Activated CD4-positive, alpha-beta T cell treated with anti-CD3 and anti-CD28 coated beads for 36 hours (primary cell): ENCODE data around the gene TPI1. TPM values are rescaled to one million over a fixed set of nuclear protein-coding genes. Genes with fewer than 3 reads are reported as not detected.
A peak's percentile ranks its signal among the peaks of the same experiment; 100 is the strongest.

ENCODE experiments used
- ATAC-seq: fragments of 200-7000 bp; cut with Tn5 transposase; one replicate; pipeline ENCODE4 v1.10.0; 2021; ENCODE audit warnings: mild to moderate bottlenecking, moderate library complexity
- CTCF ChIA-PET: fragments of 350-600 bp; sonication (Branson Sonifier 250); formaldehyde crosslinking; loops from one replicate; lab custom pipeline; 2021; ENCODE audit warnings: antibody characterized with exemption; lab: Charles Lee
- POLR2A ChIA-PET: fragments of 350-600 bp; sonication (Branson Sonifier 250); formaldehyde crosslinking; loops from one replicate; lab custom pipeline; 2021; ENCODE audit warnings: antibody characterized with exemption, inconsistent platforms; lab: Charles Lee
- DNase-seq: peaks from one replicate; pipeline ENCODE4 v3.0.0-alpha.2; 2020
- H3K27ac Mint-ChIP-seq: one replicate; pipeline ENCODE4 v1.8.0; 2021; ENCODE audit warnings: mixed read lengths
- H3K27me3 Mint-ChIP-seq: one replicate; pipeline ENCODE4 v1.8.0; 2021; ENCODE audit warnings: mixed read lengths
- H3K36me3 Mint-ChIP-seq: one replicate; pipeline ENCODE4 v1.8.0; 2021; ENCODE audit warnings: low read depth, mixed read lengths
- H3K4me1 Mint-ChIP-seq: one replicate; pipeline ENCODE4 v1.8.0; 2021; ENCODE audit warnings: mixed read lengths
- H3K4me3 Mint-ChIP-seq: one replicate; pipeline ENCODE4 v1.8.0; 2021; ENCODE audit warnings: mild to moderate bottlenecking, moderate library complexity, mixed read lengths
- H3K9me3 Mint-ChIP-seq: one replicate; pipeline ENCODE4 v1.8.0; 2021; ENCODE audit warnings: low read depth, mixed read lengths
- intact Hi-C, 2 experiments: fragments of 100-400 bp; cut with DNase I in 1 of 2; cut with micrococcal nuclease in 1 of 2; formaldehyde crosslinking; loops; one replicate each; pipeline versions ENCODE4 v1.14.2 to v1.15.1; 2022 to 2024; cut with DNase I, micrococcal nuclease
- total RNA-seq, 2 experiments: library from RNA; stranded (reverse); gene quantifications; one replicate each; pipeline ENCODE4 v1.2.3, GENCODE V29; 2021

Gene TPI1
- total RNA-seq, 2 experiments from 2014 or later, result 1,824 to 2,753 TPM

GRCh38 chr12:6824085-6824775 is 43.1 kb upstream of the TPI1 start:
- no peak overlapping the region for H3K4me3 Mint-ChIP-seq
- H3K27me3 Mint-ChIP-seq, result peaks cover 32% of the 10 kb centered on the region
- POLR2A ChIA-PET, result no interaction called here
- no peaks in the 10 kb centered on the region for H3K9me3 Mint-ChIP-seq
- DNase-seq (no peak), ATAC-seq (no peak)
- intact Hi-C loops, result no loop called here
- no peak overlapping the region for H3K27ac Mint-ChIP-seq
- H3K4me1 Mint-ChIP-seq, result peaks cover 34% of the 10 kb centered on the region
- H3K36me3 Mint-ChIP-seq, result peaks cover 8% of the 10 kb centered on the region
- CTCF ChIA-PET, result interaction anchor here (0.7 to 7.0 kb wide), 18 partner anchors 9 to 216 kb away, joined by 3 to 55 read pairs (median 4); partner anchors contain the start of genes COPS7A, MLF2, PTMS and TPI1

DNA sequence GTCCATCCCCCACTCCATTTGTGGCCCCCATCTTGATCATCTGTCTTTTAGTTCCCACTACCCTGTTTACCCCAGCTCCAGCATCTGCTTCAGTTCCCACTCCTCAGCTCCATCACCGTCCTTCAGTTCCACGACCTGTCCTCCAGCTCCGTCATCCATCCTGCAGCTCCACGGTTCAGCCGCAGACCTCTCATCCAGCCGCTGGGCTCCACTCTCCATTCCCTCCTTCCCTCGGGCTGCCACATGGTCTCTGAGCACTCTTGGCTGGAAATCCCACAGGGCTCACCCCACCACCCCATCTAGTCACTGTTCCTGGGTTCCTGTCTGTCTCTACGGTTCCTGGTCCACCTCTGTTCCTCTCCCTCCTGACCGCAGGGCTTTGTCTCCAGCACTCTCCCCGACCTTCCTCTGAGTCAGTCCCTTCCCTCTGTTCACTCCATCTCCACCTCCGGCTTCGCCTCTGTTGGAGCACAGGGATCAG is 42.4 kb upstream of the TPI1 start:
- Mint-ChIP-seq H3K9me3 (no peaks in the 10 kb centered on the region), H3K4me3 (no peak overlapping the region), H3K27ac (no peak overlapping the region), H3K27me3 (peaks cover 32% of the 10 kb centered on the region), H3K36me3 (peaks cover 3% of the 10 kb centered on the region), H3K4me1 (peaks cover 39% of the 10 kb centered on the region)
- ATAC-seq, result no peak
- intact Hi-C loops, result loop anchor here (1.0 to 5.0 kb wide), 7 partner anchors 33 to 218 kb away; partner anchors contain the start of genes MLF2 (in 2 of the 2), CHD4 (in 1 of the 2) and ZNF384 (in 1 of the 2)
- ChIA-PET POLR2A (no interaction called here), CTCF (interaction anchor here (0.6 to 7.0 kb wide), 22 partner anchors 9 to 216 kb away, joined by 3 to 55 read pairs (median 4); partner anchors contain the start of genes CDCA3, COPS7A, MLF2 and PTMS)
- no peak for DNase-seq

GRCh38 chr12:6825398-6826124 is 41.8 kb upstream of the TPI1 start:
- peak overlapping the region; percentile 16 for H3K27ac Mint-ChIP-seq
- peak; percentile 91 for DNase-seq
- H3K27me3 Mint-ChIP-seq, result peaks cover 32% of the 10 kb centered on the region
- no peak overlapping the region for H3K4me3 Mint-ChIP-seq
- H3K36me3 Mint-ChIP-seq, result peaks cover 1% of the 10 kb centered on the region
- peaks cover 36% of the 10 kb centered on the region for H3K4me1 Mint-ChIP-seq
- intact Hi-C loops, result loop anchor here (1.0 to 5.0 kb wide), 7 partner anchors 33 to 218 kb away; partner anchors contain the start of genes MLF2 (in 2 of the 2), CHD4 (in 1 of the 2) and ZNF384 (in 1 of the 2)
- ChIA-PET POLR2A (no interaction called here), CTCF (interaction anchor here (0.6 to 7.0 kb wide), 29 partner anchors 8 to 423 kb away, joined by 3 to 55 read pairs (median 4); partner anchors contain the start of genes CDCA3, COPS7A, MLF2 and NOP2)
- no peaks in the 10 kb centered on the region for H3K9me3 Mint-ChIP-seq
- ATAC-seq, result peak; percentile 64

DNA sequence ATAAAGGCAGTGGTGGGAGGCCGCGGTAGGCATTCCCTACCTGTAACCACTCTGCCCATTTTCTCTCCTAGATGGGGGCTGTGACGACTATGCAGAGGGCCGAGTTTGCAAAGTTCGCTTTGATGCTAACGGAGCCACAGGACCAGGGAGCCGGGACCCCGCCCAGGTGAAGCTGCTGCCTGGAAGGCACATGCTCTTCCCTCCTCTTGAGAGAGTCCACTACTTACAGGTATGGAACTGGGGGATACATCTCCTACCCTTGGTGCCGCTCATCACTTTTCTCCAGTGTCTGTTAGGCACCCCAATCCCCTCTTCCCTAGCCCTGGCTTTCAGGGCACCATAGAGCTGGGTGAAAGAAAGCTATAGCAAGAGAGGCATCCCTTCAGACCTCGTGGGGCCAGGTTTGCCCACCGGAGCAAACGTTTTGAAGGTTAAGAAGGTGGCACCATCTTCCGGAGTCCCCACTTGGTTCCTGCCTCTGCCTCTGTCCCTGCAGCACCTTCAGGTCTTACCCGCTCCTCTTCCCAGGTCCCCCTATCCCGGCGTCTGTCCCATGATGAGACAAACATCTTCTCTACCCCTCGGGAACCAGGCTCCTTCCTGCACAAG is 41.1 kb upstream of the TPI1 start:
- ATAC-seq (no peak), DNase-seq (no peak)
- peaks cover 35% of the 10 kb centered on the region for H3K27me3 Mint-ChIP-seq
- intact Hi-C loops, result loop anchor here in 1 of 2 experiments (5.0 kb wide), 2 partner anchors 34 to 219 kb away; partner anchors contain the start of gene CHD4
- H3K4me1 Mint-ChIP-seq, result peaks cover 30% of the 10 kb centered on the region
- no peak overlapping the region for H3K27ac Mint-ChIP-seq
- no peaks in the 10 kb centered on the region for H3K9me3 Mint-ChIP-seq
- ChIA-PET CTCF (interaction anchor here (0.6 to 7.0 kb wide), 14 partner anchors 7 to 258 kb away, joined by 3 to 55 read pairs (median 4); partner anchors contain the start of genes CDCA3, MLF2, NOP2 and SPSB2), POLR2A (no interaction called here)
- H3K36me3 Mint-ChIP-seq, result no peaks in the 10 kb centered on the region
- no peak overlapping the region for H3K4me3 Mint-ChIP-seq

GRCh38 chr12:6826734-6827436 is 40.4 kb upstream of the TPI1 start:
- peak; percentile 18 for DNase-seq
- Mint-ChIP-seq H3K9me3 (no peaks in the 10 kb centered on the region), H3K4me1 (peaks cover 27% of the 10 kb centered on the region), H3K36me3 (no peaks in the 10 kb centered on the region), H3K4me3 (peak overlapping the region; percentile 30), H3K27ac (no peak overlapping the region), H3K27me3 (peaks cover 33% of the 10 kb centered on the region)
- ChIA-PET CTCF (interaction anchor here (0.6 to 7.0 kb wide), 9 partner anchors 7 to 259 kb away, joined by 3 to 55 read pairs (median 4); partner anchors contain the start of genes CDCA3, MLF2, NOP2 and USP5), POLR2A (interaction anchor here (0.6 kb wide), 1 partner anchor 138 kb away, joined by 3 read pairs; the partner anchor contains the start of gene ZNF384)
- intact Hi-C loops, result loop anchor here in 1 of 2 experiments (5.0 kb wide), 2 partner anchors 35 to 220 kb away; partner anchors contain the start of gene CHD4
- ATAC-seq, result no peak

DNA sequence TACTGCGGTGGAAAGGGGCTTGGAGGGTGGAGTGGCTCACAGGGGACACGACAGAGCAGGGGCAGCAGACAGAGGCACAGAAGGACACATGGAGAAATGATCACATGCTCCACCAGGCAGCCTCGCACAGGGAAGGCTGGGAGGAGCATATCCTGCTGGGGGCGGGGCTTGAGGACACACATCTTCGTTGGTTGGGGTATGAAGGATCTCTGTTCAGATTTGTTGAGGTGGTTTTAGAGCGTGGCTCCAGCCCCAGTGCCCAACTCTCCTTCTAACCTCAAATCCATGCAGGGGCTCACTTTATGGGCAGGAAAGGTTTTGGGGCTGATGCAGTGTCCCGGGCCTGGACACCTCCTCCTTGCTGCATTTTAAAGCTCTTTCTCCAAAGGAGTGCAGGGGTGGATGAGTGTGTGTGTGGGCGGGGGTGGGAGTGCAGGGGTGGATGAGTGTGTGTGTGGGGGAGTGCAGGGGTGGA is 39.9 kb upstream of the TPI1 start:
- H3K36me3 Mint-ChIP-seq, result no peaks in the 10 kb centered on the region
- peak overlapping the region; percentile 30 for H3K4me3 Mint-ChIP-seq
- peaks cover 33% of the 10 kb centered on the region for H3K27me3 Mint-ChIP-seq
- ATAC-seq (peak; percentile 51), DNase-seq (peak; percentile 80)
- ChIA-PET POLR2A (interaction anchor here (0.7 kb wide), 1 partner anchor 38 kb away, joined by 4 read pairs; the partner anchor contains the start of gene CD4), CTCF (interaction anchor here (0.6 to 6.3 kb wide), 3 partner anchors 74 to 98 kb away, joined by 3 to 54 read pairs (median 3); partner anchors contain the start of gene MLF2)
- H3K9me3 Mint-ChIP-seq, result no peaks in the 10 kb centered on the region
- peaks cover 22% of the 10 kb centered on the region for H3K4me1 Mint-ChIP-seq
- H3K27ac Mint-ChIP-seq, result no peak overlapping the region
- intact Hi-C loops, result loop anchor here in 1 of 2 experiments (5.0 kb wide), 2 partner anchors 35 to 220 kb away; partner anchors contain the start of gene CHD4

- Mint-ChIP-seq H3K4me3 (peak within 1 kb of the TSS; percentile 77), H3K4me1 (peaks cover 22% of the 10 kb centered on the region), H3K27me3 (peaks cover 28% of the 10 kb centered on the region), H3K36me3 (no peaks in the 10 kb centered on the region), H3K9me3 (no peaks in the 10 kb centered on the region), H3K27ac (peak within 1 kb of the TSS; percentile 74)
- ChIA-PET POLR2A (interaction anchor here (0.7 kb wide), 1 partner anchor 39 kb away, joined by 4 read pairs; the partner anchor contains the start of gene CD4), CTCF (interaction anchor here (0.7 to 6.3 kb wide), 6 partner anchors 16 to 90 kb away, joined by 3 to 54 read pairs (median 3); partner anchors contain the start of genes CDCA3 and MLF2)
- peak; percentile 21 for ATAC-seq
- DNase-seq, result peak; percentile 49
- intact Hi-C loops, result loop anchor here in 1 of 2 experiments (5.0 kb wide), 2 partner anchors 36 to 221 kb away; partner anchors contain the start of gene CHD4
Measured at GRCh38 chr12:6827982-6828780, 39.1 kb upstream of the TPI1 start, which contains the start of gene P3H3. Gene P3H3 (plus strand): TSS chr12:6828407. CDS start chr12:6828441, 34 bp downstream.

DNA sequence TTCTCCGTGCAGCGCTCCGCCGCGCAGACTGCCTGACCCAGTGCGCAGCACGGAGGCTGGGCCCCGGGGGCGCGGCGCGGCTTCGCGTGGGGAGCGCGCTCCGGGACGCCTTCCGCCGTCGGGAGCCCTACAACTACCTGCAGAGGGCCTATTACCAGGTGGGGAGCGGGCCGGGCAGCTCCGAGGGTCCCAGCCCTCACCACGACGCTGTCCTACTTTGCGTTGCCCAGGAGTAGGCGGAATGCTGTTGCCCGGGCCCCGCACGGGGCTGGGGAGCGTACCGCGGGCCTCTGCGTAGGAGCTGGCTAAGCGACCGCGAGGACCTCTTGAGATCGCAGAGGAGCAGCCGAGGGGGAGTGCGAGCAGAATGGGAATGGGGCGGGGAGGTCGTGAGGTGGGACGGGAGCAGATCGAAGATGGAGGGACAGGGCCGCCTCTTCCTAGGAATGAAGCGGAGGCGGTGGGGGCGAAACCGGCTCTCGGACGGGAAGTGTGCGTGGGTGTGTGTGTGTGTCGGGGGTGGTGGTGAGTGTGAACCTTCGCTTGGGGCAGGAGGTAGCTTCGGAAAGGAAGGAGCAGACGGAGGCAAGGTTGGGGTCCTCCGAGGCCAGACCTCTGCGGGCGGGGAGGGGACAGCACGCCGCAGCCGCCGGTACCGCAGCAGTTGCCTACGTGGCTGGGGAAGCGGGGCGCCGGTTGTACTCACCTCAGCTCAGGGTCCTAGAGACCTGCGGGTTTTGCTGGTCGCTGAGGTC is 38.4 kb upstream of the TPI1 start:
- intact Hi-C loops, result loop anchor here in 1 of 2 experiments (5.0 kb wide), 2 partner anchors 37 to 222 kb away; partner anchors contain the start of gene CHD4
- H3K4me3 Mint-ChIP-seq, result peak overlapping the region; percentile 77
- no peaks in the 10 kb centered on the region for H3K9me3 Mint-ChIP-seq
- peaks cover 28% of the 10 kb centered on the region for H3K27me3 Mint-ChIP-seq
- peak; percentile 47 for ATAC-seq
- DNase-seq, result peak; percentile 59
- H3K4me1 Mint-ChIP-seq, result peaks cover 22% of the 10 kb centered on the region
- ChIA-PET POLR2A (interaction anchor here (0.6 to 1.1 kb wide), 2 partner anchors 48 to 105 kb away, joined by 3 to 4 read pairs; partner anchors contain the start of gene COPS7A), CTCF (interaction anchor here (0.6 to 6.3 kb wide), 11 partner anchors 15 to 218 kb away, joined by 3 to 54 read pairs (median 3); partner anchors contain the start of genes CDCA3 and MLF2)
- no peaks in the 10 kb centered on the region for H3K36me3 Mint-ChIP-seq
- peak overlapping the region; percentile 74 for H3K27ac Mint-ChIP-seq
